Cardiac fibroblast (primary cell): ENCODE data around the gene TFB2M.

Source experiments
- DNase-seq, 2 donors: peaks; one replicate each; pipeline versions ENCODE4 v3.0.0 to v3.0.0-alpha.2; 2010; ENCODE audit warnings: low read depth in 2 of 2
- H3K4me3 ChIP-seq, 2 donors: replicated peaks in 1 of 2; 1 replicate in 1 of 2; 2 replicates in 1 of 2; pipeline ENCODE4 v1.5.1; 2011; ENCODE audit warnings: low read depth in 2 of 2, low read length in 2 of 2, mild to moderate bottlenecking in 2 of 2, moderate library complexity in 1 of 2
- CTCF ChIP-seq: IDR thresholded peaks from one replicate; pipeline ENCODE4 v1.5.1; 2011; ENCODE audit warnings: low read depth, mild to moderate bottlenecking, low read length, inconsistent platforms

TFB2M gene

DNA sequence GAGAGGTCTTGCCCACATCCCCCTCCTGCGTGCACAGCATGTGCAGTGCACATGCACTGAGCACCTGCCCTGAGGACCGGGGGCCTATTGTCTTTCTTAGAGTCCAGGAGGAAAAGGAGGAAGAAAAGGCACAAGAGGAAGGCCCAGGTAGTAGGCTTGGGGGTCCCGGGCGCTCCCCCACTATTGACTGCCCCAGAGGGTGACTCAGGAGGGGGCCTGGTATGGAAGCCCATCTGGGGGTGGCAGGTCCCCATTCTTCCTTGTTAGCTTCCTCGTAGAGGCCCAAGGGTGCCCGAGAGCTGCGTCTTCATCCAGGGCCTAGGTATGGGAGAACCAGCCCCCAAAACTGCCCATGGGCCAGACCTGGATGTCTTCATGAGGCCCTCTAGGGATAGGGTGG is 54.9 kb downstream of the TFB2M start:
- DNase-seq: no peak
- H3K4me3 ChIP-seq: no peak overlapping the region
- TF ChIP-seq CTCF: no peak

DNA sequence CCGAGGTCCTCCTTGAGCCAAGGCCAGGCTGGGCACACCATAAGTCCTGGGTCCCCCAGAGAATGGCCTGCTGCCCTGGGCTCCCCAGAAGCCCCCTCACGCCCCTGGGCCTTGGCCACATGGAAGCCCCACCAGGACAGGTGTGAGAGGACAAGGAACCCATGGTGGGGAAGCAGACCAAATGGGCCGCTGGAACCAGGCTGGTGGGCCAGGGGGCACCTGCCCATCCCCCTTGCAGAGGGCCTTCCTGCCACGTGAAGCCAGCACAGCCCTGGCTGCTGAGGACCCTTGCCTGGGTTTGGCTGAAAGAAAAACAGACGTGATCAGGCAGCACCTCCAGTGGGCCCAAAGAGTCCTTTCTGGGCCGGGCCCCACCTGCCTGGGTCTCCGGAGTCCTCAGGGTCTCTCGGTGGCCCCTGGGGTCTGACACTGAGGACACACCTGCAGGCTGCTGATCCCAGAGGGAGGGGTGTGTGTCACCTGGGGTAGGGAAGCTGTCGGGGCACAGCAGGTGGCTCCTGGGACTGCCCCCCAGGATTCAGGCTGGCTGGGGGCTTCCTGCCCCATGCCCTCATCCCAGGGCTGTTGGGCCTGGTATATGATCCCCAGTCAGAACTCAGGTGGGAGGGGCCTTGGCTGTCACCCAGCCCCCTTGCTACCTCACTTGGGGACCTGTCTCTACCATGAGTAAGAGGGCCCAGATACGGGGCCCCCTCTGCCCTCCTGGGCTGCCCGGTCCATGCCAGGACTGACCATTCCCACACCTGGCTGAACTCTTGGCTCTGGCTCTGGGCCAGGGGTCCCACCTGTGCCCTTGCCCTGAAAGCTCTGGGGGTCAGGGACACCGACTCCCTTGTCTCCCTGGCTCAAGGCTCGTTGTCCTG is 55.7 kb downstream of the TFB2M start:
- TF ChIP-seq CTCF: no peak
- no peak overlapping the region for H3K4me3 ChIP-seq
- no peak for DNase-seq

DNA sequence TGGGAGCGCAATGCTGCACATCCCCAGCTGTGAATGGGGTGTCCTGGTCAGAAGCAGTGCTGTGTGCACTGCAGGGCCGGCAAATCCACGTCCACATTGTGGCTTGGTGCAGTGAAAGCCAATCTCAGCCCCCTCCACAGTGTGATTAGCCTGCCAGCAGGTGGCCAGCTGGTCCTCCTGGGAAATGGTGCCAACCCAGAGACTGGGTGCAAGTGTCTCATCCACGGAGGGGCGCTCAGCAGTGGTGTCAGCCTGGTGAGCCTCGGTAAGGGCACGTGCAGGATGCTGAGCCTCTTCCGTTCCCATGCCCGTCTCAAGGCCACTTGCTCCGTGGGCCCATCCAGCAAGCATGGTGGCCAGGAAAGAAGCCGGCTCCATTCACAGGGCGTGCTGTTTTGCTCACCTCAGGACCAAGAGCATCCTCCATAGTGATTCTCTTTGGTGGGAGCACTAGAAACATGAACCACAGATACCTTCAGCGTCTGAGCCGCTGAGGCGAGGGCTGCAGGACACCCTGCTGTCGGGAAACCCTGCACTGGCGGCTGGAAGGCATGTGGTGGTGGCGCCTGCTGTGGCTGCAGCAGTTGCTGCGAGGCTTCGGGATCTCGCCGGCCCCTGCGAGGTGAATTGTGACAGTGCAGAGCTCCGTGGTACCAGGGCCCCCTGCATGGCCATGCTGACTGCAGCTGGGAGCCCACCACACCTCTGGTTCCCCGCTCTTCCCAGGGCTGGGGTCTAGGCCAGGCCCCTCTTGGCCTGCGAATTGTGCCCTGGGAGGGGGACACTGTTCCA is 57.0 kb downstream of the TFB2M start:
- no peak for DNase-seq
- no peak overlapping the region for H3K4me3 ChIP-seq
- TF ChIP-seq CTCF: no peak

GRCh38 chr1:246506674-246507481 is 59.2 kb downstream of the TFB2M start, which contains the start of gene SMYD3:
Gene SMYD3, minus strand, starts transcription at chr1:246507279.
- peak; percentile 71 to 81 for DNase-seq
- peak within 1 kb of the TSS; percentile 98 to 100 for H3K4me3 ChIP-seq

DNA sequence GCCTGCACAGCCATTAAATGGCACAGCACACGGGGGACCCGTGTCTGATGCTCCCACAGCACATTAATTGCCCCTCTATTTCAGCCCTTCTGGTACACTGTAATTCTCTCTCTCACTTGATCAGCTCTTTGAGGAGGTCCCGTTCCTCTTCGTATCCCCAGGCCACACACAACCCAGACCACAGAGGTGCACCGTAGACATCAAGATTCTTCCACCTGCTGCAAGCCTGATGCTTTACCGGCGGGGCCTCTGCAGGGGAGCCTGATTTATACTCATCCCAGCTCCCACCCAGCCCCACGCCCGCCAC is 59.7 kb downstream of the TFB2M start:
- peak overlapping the region; percentile 98 to 100 for H3K4me3 ChIP-seq
- no peak for DNase-seq
- TF ChIP-seq CTCF: no peak

More at GRCh38 chr1:246506674-246507481, 59.2 kb downstream of the TFB2M start, which contains the start of gene SMYD3:
- TF ChIP-seq CTCF: peak; percentile 21

DNA sequence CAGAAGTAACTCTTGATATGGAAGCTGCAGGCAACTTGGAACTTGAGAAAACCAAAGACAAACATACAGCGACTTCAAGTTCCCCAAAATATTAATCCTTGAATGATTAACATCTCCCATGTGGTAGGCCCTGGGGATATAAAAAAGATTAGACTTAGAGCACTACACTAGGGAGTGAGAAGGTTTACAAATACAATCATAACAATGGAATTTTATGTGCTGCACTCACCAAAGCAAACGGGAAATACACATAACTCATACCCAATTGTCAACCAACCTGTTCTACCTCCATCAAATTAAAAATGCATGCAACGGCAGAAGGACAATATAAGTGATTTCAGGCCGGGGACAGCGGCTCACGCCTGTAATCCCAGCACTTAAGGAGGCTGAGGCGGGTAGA is 62.7 kb downstream of the TFB2M start:
- DNase-seq: peak in 1 of 2 donors; percentile 45
- no peak overlapping the region for H3K4me3 ChIP-seq
- no peak for TF ChIP-seq CTCF
